Measurements from ENCODE around the gene S100B.

- TF ChIP-seq CTCF (IDR thresholded peaks at IDR 0.05) (no peak), POLR2AphosphoS5 (IDR thresholded peaks at IDR 0.05) (no peak), POLR2A (IDR thresholded peaks at IDR 0.05) (no peak)
Measured at GRCh38 chr21:46553993-46554392, 50.9 kb downstream of the S100B start.

Data from transverse colon (tissue), 4 donors.